ENCODE data around the gene GNAI3.

GNAI3 gene

DNA sequence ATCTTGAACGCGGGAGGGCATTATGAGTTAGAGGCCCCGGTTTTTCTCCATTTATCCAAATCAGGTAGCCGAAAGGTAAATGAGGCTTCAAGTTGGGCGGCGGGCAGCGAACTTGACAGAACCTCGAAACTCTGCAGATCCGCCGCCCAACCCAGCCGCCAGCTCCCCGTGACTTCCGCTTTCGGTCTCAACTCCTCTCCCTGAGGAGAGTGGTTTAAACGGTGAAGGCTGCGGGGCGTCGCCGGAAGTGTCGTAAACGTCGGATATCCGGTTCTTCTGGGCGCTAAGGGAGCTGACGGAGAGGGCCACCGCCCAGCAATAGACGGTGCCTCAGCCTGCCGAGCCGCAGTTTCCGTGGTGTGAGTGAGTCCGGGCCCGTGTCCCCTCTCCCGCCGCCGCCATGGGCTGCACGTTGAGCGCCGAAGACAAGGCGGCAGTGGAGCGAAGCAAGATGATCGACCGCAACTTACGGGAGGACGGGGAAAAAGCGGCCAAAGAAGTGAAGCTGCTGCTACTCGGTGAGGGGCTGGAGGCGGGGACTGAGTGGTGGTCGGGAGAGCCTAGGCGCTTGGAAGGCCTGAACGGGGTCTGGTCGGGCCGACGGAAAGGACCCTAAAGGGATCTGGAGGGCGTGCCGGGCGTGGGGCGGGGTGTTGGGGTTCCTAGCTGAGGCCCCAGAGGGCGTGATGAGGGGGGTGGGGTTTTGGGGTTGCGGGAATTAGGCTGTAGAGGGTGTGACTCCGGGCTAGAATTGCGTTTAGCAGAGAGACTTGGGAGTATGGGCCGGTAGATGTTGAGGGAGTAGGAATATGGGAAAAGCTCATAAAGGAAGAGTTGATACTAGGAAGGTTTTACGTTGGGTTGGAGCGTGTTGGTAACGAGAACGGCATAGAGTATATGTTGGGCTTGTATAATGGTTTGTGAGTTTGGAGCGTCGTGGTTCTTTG is at the start of gene GNAI3:
GNAI3 (plus strand) TSS at position 295 of the 947 bp plus-strand sequence; CDS start at position 401, 106 bp downstream.
- DNase-seq: peak; percentile 96

DNA sequence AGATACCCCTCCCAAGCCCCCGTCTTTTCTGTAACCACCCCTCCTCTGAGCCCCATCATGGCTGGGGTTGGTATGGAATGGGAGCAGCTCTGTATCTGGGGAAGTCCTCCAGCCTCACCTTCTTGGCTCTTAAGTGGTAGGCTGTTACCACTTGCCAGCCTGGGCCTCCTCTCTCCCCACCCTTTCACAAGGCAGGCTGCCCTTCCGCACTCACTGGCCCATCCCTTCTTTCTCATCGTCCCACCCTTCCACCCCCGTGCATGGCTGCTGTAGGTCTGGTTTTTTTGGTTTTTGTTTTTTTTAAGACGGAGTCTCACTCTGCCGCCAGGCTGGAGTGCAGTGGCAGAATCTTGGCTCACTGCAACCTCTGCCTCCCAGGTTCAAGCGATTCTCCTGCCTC is 49.3 kb upstream of the GNAI3 start:
- no peak for DNase-seq

DNA sequence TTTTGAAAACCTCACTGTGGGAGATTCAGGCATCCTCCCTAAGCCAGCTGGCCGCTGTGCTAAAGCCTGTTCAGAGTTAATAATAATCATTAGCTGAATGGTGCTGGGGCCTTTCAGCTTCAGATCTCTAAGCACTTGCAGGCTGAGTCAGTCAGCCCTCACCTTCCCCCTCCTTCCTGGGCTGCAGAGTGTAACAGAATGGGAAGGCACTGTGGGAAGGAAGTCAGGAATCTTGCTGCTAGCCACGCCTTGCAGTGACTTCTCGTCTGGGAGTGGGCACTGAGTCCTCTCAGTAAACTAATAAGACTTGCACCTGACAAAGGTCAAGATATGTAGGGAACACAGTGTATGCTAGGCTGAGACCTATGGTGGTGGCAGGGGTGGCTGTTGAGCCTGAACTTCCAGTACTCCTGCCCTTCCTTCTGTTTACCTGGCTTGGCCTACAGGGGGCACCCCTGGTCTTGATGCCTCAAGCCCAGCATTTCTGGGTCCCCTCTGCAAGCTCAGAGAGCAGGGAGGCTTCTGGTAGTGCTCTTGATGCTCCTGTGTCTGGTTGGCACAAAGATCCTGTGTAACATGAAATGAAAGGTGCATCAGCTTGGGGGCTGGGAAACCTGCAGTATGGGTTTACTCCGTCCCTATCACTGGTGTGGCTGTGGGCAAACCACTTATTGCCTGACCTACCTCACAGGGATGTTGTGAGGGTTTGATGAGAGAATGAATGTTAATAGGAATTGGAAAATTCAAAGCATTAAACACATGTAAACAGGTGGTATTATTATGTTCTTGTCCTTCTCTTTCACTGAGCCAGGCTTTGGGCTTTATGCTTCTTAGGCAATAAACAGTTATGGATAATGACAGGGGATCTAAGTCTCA is 48.5 kb upstream of the GNAI3 start:
- peak; percentile 8 for DNase-seq

DNA sequence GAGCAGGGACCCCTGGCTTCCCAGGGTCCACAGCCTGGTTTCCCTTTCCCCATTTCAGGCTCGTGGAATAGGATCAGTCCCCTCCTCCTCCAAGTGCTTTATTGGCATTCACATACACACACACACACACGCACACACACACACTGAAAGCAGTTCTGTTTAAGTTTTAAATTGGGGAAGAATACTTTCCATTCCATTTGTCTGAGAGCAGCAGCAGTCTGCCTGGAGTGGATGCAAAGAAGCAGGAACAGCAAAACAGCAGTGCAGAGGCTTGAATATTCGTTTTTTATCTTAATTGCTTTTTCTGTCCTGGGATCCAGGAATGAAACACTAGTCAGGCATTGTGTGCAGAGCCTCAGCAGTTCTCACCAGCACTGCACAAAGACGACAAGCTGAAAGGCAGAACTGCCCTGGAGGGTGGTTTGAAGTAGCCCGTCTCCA is 47.5 kb upstream of the GNAI3 start:
- DNase-seq: no peak

DNA sequence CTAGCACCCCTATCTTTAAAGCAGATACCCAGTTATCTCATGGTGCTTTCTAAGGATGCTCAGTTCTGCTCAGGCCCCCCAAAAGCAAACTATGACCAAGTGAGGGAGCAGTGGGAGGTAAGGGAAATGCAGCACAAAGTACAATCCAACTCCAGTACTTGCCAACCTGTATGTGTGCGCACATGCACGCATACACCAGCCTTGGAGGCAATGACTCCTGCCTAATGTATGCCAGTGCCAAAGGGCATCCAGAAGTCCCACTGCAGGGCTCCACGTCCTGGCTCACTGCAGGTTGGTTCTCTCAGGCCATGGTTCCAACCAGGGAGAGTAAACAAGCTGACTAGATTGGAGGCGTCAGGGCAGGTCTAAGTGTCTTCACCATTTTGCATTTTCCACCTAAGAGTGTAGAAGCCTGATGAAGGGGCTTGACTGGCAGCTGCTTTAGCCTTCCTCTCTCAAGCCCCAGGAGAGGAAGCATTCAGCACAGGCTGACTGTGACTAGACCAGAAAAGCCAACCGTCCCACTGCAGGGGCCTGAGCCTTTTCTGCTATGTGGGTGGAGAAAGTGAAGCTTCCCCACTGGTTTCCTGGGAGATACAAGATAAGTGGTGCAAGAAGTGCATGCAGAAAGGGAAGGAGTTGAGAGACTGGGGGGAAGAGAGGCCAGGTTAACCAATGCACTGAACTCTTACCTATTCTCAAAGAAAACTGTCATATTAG is 46.6 kb upstream of the GNAI3 start:
- peak; percentile 12 for DNase-seq

DNA sequence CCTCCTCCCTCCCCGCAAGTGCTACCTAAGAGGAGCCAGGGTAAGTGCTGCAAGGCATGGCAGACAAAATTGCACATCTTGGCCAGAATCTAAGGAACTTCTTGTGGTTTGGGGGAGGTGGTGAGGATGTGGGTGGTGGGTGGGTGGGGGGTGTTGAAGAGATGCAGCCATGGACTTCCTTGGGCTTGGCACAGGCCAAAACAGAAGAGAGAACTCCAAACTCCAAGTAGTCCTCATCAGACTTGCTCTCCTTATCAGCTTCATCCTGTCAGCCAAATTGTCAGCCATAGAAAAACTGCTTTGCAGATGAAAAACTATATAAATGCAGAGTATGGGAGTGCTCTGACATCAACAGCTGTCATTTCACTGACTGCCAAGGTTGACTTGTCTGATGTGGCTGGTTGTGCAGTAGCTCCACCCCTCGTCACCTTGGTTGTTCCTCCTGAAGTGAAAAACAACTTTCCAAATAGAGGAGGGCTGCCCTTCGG is 46.0 kb upstream of the GNAI3 start:
- no peak for DNase-seq

DNA sequence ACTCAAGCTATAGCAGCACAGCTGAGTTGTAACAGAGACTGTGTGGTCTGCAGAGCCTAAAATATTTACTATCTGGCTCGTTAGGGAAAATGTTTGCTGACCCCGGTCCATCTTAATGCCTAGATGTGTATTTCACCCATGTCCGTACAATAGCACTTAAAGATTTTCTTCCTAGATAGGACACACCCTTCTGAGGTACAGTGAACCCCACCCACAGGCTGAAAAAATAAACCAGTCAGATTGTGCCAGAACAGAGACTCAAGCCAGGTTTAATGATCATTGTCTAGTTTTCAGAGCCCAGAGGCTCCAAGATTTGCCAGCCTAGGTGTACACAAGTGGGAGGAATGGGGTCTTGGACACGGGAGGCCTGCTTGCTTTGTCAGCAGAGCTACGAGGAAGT is 44.5 kb upstream of the GNAI3 start:
- DNase-seq: no peak

DNA sequence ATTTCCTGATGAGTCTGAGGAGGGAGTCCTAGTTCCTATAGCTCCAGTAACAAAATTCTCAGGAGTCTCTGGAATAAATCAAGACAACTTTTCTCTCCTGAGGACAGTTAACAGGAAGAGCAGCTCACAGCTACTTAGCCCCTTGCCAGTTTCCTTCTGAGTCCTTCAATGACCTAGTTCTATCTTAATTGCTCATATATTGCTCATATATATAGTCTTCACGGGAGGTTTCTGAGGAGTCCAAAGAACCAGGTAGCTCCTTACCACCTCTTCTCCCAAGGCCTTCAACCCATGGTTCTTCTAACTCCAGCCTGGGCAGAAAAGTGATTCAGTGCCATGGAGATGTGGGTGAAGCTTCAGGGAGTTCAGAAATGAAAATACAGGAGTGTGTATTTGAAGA is 43.4 kb upstream of the GNAI3 start:
- no peak for DNase-seq

DNA sequence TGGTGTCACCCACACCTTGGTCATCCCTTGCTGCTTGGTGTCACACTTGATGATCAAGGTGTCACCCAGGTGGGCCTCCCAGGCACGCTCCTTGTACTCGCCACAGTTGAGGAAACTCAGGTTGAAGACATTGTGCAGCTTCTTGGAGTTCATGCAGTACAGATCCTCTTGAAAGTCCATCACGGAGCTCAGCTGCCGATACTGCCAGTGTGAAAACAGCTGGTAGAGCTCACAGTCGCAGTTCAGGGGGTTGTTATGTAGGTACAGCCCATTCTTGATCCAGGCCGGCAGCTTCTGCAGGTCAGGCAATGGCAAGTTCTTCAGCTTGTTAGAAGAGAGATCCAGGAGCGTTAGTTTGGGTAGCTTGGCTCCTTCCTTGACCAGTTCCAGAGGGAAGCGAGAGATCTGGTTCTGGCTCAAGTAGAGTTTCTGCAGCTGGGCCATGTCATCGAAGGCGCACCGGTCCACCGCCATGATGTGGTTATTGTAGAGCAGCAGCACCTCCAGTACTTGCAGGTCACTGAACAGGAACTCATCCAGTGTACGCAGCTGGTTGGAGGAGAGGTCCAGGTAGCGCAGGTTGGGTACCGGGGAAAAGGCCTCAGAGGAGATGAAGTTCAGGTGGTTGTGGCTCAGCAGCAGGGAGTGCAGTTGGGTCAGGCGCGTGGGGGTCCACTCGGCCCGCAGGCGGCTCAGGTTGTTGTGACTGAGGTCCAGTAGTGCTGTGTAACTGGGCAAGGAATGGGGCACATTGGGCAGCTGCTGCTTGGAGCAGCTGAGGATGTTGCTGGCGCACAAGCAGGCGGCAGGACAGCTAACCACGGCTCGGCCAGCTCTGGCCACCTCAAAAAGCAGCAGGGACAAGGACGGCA is 40.2 kb upstream of the GNAI3 start:
- DNase-seq: peak; percentile 28

DNA sequence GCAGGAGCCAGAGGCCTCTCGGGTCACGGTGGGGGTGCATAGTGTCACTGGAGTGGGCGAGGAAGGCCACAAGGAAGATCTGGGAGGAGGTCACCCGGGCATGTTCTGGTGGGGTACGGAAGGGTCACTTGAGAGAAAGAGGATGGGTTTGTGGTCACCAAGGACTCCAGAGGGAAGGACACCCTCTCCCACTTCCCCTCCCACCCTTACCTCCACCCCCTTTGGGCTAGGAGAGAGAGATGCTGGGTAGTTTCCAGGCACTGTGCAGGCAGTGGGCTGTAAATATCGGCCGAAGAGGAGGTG is 39.6 kb upstream of the GNAI3 start:
- DNase-seq: peak; percentile 28

DNA sequence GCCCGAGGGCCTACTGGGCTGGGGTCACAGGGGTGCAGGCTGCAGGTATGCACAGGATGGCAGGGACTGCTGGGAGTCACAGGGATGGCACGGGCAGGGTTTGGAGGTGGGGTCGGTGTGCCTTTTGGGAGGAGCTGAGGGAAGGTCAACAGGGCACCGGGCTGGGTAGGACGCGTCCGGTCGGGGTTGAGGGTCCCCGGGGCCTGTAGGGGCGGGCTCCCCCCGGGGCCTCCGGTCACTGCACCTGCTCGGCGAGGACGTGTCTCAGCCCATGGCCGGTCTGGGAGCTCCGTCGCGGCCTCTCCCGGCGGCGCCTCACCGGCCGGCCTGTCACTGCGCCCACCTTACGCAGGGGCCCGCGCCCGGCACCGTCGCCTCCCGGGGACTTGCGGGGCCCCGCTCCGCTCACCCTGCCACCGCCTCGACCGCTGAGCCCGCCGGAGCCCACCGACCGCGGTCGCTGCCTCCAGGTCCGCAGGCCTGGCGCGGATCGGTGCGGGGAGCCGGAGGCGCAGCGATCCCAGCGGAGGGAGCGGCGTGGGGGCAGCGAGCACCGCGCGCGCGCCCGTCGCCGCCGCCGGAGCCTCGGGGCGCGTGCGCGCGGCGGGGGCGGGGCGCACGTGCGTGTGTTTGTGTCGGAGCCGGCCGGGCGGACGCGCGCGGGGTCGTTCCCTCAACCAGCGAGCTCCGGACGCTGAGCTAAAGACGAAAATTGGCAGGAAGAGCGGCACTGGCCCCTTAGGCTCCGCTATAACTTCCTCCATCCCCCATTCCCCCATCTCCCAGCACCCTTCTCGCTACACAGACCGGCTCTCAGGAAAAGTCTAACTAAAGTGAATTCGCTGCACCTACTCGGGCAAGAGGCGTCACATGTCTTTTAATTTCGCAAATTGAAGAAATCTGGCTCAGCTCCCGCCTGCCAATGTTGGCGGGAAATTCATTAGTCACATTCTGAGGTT is 39.0 kb upstream of the GNAI3 start, which contains the start of gene AMIGO1:
AMIGO1 (minus strand) TSS at position 552 of the 959 bp plus-strand sequence. CDS start 815 bp downstream, outside the sequence.
- peak; percentile 68 for DNase-seq

DNA sequence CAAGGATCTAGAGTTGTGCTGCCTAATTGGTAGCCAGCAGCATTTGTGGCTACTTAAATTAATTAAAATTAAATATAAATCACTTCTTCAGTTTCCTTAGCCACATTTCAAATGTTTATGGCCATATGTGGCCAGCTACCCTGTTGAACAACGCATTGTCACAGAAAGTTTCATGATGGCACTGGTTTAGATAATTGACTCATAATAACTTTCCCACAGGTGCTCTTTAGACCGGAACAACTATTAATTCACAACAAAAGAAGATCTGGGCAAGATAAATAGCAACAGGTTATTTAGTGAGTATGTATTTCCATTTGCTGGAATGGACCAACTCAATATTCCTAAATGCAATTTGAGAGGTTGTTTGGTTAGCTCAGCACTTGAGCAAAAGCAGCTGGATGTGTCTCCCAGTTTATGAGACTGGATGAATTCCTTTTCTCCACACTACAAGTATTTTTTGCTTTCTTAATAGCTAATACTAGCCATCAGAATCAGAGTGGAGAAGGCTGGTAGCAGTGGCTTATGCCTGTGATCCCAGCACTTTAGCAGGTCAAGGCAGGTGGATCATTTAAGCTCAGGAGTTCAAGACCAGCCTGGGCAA is 35.2 kb upstream of the GNAI3 start:
- DNase-seq: no peak

DNA sequence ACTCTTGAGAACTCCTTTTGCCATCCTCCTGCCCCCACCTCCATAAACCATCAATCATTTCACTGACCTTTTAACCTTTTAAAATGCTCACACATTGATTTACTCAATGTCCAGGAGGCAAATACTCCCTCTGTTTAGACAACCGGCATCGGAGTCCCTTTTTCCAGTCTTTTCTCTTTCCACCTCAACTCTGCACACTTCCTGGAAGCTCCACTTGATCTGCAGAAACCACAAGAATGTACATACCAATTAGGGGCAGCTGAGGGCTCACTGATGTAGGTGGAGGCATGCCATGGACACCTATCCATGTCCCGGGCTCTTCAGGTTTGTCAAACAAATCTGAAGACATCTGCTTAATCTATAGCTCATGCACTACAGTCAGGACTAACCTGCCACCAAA is 33.6 kb upstream of the GNAI3 start:
- DNase-seq: no peak

DNA sequence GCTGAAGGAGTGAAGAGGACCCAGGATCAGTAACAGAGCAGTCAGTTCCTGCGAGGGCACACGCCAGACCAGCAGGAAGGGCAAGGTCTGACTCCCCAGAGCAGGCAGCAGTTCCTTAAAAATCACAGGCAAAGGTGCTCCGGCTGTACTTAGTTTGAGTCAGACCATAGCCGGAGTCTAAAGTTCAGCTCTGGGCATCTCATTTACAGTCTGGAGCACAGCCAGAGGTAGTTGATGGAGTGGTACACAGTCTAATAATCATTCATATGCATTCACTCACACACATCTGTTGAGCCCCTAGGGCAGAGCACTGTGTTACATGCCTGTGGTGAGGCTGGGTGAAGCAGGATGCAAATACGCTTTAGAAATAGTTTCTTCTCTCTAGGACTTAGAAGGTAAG is 31.5 kb upstream of the GNAI3 start:
- DNase-seq: no peak

DNA sequence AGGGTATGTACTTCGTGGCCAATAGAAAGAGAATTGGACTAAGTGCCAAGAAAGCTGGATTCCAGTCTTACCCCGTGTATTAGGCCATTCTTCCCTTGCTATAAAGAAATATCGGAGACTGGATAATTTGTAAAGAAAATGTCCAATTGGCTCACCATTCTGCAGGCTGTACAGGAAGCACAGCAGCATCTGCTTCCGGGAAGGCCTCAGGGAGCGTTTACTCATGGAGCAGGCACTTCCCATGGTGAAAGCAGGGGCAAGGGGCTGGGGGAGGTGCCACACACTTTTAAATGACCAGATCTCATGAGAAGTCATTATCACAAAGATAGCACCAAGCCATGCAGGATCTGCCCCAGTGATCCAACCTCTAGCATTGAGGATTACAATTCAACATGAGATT is 31.1 kb upstream of the GNAI3 start:
- DNase-seq: no peak

DNA sequence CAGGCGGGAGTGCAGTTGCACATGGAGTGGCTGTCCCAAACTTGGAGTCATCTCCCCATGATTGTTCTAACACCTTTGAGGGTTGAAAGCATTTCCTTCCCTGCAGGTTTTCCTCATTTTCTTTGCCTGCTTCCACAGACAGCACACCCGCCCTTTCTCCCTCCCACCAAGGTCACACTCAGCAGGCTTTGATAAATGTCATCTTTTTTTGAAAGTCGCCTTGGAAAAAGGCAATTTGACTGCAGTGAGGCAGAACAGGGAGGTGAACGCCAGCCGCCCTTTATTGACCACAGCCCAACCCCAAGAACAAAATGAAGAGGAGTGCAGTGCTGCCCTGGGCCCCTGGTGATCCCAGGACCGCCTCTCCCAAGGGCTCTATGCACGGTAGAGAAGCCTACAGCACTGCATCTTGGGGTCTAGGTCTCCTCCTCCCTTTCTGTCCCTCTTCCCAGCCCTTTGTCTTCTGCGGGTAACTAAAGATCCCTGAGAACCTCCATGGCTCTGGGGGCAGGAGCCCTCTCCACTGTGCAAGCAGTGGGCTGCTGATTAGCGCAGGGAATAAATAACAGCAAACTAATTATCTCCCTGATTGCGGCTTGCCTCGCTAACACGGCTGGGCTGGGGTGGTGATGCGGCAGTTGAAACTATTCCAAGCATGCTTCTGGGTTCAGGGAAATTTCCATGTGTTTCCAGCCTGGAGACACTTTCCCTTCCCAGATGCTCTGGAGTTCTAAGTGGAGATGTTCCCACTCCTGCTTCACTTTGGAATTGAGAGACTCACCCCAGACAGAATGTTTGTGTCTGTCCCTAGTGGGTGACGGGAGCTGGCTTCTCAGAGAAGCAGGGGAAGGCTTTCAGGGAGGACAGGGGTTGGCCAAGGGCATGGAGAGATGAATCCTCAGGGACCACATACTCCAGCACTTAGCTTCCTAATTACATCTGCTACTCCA is 27.1 kb upstream of the GNAI3 start:
- peak; percentile 44 for DNase-seq

DNA sequence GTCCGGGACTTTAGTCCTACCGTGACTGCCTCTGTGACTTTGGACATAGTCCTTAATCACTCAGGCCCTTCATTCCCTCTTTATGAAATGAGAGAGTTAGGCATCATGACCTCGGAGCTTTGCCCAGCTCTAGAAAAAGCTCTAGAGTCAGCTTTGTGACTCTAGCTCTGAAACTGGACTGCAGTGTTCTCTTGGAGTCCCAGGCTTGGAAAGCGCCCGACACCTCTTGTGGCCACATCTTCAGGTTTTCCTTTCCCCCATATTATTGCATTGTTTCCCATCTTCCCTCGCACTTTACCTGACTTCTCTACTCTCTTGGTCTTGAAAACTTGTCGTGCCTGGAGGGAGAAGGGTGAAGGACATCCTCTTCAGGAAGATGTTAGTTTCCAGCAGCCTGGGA is 26.4 kb upstream of the GNAI3 start:
- peak; percentile 9 for DNase-seq

DNA sequence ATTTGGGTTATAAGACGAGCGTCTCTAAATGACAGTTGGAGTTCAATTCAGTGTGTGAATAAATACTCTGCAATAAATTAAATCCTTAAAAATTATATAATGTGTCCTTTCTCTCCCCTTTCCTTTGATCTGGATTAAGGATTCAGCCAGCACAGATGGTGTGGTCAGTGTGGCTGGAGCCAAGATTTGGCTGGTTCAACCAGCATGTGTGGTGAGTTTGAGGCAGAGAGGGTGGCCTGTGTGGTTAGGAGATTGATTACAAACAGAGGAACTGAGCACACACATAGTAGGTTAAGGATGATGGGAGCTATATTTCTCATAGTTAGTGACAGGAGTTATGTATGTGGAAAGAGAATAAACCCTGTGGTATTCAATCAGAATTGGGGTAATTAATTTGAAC is 24.7 kb upstream of the GNAI3 start:
- no peak for DNase-seq

Measured in retina (tissue), 1 donor.